ENCODE measurements around the gene ELAVL4.

ELAVL4 gene

DNA sequence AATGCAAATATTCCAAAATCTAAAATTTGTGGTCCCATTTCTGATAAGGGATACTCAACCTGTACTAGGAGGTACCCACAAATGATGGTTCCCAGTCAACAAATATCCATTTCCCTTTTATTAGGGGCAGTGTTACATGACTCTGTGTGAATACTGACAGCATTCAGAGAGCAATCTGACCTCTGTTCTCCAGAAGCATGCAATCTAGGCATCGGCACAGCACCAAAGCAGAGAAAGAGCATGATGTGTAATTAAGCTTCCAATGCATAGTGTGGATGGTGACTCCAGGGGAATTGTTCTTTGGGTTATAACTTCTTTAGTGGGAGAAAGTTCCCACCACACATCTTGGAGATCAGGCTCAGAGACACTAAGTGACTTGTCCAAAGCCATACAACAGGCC, 71.6 kb downstream of the ELAVL4 start:
- DNase-seq: no peak

DNA sequence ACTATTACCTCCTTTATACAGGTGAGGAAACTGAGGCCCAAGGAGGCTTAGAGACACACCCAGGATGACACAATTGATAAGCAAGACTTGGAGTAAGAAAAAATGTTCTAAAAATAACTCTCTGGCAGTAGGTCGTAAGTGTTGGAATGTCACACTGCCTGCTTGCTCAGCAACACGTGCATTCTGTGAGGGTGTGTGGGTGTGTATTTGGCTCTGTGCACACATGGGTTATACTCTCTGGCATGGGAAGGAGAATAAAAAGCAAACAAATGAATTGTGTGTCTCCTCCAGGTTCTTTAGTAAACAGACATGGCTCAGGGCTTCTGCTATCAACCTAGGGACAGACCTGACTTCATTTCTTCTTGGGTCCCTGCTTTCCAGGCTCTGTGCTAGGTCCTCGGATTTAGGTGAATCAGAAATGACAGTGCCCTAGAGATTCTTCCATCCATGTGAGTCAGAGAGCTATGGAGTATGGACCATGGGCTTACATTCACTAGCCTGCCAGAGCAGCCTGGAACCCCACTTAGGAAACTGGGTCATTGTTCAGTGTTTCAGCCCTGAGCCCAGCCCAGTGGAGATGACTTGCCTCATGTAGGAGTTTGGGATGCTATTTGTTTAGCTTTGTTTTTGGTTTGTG, 72.4 kb downstream of the ELAVL4 start:
- no peak for DNase-seq

DNA sequence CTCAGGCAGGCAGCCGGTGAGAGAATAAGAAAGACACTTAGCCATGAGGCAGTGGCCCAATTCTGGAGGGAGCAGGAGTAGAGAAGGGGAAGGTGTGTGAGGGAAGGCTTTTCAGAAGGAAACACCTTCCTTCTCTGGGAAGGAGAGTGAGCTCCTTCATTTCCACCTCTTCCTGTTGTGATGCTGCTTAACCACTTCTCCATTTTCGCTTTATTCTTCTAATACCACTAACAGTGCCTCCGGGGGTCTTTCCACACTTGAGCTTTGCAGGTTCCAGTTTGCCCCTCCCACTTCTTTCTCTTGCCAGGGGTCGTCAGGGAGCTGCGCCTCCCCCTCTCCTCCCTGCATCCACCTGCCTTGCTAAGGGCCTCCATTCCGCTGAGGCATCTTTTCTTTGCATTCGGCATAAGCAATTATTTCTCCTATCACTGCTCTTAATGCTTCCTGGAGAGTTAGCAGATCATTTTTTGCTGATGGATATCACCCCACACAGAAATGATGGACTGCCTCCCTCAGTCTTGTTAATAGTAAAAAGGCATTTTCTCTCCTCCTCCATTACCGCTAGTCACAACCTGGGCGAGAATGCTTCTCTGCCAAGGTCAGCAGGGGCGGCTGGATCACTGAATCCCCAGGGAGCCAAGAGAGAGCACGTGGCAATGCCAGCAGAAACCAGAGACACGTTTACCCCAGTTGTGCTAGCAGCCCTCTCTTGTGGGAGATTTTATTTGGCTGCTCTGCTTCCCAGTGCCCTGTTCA, 74.8 kb downstream of the ELAVL4 start:
- peak; percentile 56 for DNase-seq

GRCh38 chr1:50189369-50189768, 80.6 kb downstream of the ELAVL4 start:
- no peak for DNase-seq

DNA sequence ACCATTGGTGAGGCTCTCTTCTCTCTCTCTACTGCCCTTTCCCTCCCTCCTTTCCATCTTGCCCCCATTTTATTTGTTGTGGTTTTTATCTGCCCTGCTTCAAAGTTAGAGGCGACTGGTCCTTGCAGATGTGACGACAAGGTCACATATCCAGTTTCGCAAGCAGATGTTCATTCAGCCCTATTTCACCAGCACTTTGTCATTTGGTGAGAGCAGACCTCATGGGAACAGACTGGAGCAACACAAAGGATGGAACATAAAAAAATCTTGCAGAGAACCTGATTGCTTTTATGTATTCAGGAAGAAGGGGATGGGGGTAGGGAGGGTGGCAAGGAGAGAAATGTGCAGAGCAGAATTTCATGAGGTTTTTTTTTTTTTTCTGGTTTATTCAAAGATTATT, 84.3 kb downstream of the ELAVL4 start:
- DNase-seq: peak; percentile 49

GRCh38 chr1:50195205-50195604, 86.5 kb downstream of the ELAVL4 start:
- DNase-seq: no peak

DNA sequence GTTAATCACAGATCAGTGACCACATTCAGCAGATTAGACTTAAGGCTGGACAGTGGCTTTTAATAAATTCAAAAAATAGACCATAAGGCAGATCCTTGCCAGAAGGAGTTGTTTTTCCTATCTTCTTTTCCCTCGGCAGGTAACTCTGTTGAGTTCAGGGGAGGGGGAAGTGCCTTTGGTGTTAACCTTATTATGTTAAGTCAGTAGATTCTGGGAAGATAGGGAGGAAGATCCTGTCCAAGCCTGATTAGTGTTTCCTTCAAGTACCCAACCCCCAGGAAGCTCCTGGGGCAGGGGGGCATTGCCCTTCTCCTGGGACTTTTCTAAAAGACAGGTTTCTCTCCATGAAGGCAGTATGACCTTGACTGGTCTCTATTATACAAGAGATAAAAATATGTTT, 87.4 kb downstream of the ELAVL4 start:
- DNase-seq: no peak

DNA sequence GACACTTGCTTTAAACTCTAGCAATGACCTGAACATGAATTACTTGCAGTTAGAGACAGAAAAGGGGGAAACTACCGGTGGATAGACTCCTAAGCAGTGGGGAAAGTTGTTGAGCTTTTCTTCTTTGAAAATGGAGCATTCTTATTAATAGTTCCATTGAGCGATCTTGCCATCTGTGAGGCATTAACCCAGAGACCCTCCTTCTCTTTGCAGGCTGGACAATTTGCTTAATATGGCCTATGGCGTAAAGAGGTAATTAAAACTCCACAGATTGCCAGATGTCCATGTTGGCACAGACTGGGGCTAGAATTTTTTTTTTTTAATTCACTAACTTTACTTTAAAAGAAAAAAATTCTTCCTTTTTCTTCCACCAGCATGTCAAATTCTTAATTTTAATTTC, 88.5 kb downstream of the ELAVL4 start:
- DNase-seq: peak; percentile 47

GRCh38 chr1:50208315-50208714, 99.6 kb downstream of the ELAVL4 start:
- no peak for DNase-seq

DNA sequence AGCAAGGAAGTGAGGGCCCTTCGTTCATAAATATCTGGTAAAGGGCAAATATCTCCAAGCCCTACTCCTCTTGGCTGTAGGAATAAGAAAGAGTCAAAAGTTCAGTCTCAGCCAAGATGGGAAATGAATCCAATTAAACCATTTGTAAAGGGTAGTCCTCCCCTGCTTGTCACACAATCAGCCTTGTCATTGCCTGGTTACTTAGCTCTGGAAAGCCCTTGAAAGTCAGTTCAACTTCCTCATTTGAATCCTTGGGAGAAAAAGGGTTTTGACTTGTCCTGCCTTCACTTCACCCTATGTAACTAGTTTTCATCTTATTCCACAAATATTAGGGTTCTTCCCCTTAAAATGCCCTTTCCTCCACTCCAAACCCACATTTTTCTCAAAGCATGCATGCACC, 100.0 kb downstream of the ELAVL4 start:
- DNase-seq: no peak

DNA sequence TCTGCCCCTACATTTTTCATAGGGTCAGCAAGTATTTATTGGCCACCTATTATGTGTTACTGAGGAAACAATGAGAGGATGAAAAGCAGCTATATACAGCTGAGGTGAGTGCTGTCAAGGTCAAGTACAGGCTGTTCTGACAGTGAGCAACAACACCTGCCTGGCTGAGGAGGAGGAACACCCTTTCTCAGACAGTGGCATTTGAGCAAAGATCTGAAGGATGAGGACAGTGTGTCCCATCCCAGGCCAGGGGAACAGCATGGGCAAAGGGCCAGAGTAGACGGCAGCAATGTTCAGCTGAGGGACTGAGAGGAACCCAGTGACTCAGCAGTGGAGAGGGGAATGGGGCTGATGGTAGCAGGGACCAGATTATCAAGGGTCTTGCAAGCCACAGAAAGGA, 101.0 kb downstream of the ELAVL4 start:
- DNase-seq: no peak

DNA sequence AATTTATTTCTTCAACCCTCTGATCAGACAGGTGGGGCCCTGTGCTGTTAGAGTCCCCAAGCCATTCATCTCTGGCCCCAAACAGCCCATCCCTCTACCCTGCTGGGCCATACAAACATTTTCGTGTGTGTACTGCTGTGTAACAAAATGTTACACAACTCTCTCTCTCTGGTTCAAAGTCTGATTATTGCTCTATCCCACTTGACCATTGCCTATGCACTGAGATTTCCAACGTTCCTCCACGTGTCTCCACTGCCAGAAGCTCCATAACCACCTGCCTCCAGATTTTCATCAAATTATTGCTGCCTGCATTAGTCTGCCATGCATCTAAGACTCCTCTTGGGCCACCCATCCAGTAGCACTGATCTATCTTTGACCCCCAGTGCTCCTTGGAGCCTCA, 104.8 kb downstream of the ELAVL4 start:
- DNase-seq: no peak

DNA sequence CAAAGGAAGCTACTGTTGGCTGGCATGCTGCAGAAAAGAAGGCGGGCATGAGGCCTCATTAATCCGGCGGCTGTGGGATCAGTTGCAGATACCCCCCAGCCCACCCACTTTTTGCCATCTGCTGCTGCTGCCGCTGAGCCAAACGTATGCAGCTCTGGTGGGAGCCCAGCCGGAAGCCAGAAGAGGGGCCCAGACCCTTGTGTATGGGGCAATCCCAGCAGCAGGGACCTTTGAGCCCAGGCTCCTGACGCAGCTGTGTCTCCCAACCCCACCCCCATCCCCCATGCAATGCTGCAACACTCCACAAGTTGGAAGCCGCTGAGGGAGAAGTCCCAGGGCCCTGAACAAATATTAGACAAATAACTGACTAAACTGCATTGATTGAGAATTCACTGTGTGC, 106.0 kb downstream of the ELAVL4 start:
- peak; percentile 92 for DNase-seq

DNA sequence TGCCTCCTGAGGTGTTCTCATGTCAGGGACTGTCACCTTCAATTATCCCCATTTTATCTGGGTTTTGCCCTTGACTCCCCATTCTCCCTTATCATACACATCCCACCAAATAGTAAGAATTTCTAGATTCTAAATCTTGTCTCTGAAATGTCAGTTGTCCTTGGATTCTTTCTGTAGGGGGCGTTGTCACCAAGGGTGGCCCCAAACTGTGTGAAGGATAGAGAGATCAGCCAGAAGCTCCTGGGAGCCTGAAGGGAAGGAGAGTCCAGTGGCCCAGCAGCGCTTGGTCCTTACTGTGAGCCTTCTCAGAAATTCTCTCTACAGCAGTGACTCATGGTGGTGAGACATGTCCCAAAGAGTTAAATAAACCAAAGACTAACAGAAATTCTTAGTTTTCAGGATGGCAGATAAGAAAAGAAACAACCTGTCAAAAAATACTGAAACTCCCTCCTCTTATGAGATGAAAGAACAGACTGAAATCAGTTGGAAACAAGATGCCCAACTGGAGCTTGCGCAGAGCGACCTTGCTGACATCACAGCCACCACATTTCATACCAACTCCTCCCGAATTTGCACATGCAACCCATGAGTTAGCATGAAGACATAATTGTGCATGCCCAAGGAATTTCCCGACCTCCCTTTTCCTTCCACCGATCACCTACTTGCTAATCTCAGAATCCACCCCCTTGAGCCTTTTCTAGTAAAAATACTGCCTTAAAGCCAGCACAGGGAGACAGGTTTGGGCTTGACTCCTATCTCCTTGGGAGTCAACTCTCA, 109.8 kb downstream of the ELAVL4 start:
- no peak for DNase-seq

DNA sequence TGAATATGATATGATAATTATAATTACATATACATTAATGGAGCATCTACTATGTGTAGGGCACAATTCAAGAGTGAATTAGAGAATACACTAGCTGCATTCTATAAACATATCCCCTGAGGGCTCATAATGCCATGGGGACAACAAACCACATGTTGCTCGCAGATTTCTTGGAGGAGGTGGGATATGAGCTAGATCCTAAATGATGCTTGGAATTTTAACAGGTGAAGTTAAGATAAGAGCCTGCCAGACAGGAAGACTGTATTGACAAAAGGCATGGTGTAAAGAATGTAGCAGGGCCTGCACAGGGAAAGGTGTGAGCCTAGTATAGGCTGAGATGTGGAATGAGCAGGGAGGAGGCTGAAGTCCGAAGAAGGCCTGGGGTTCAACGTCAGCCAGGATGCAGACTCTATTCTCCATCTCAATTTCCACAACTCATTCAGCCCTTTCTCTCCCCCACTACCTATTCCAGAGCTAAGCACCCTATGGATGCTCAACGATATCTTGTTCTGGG, 120.2 kb downstream of the ELAVL4 start:
- no peak for DNase-seq

DNA sequence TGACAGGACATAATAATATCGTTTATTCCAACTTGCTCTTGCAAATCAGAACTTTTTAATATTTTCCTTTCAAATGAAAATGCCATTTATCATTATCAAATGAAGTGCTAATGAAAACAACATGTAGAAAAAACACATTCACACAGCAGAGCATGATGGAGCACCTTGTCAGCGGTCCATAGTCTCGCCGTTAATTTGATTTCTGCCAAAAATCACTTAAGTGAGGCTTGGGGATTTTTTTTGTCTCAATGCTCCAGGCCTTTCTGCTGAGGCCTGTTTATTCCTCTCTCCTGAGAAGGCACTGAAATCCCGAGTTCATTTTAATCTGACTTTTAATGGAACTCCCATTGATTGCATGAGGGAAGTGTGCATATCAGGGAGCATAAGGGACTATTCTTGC, 122.5 kb downstream of the ELAVL4 start:
- DNase-seq: no peak

DNA sequence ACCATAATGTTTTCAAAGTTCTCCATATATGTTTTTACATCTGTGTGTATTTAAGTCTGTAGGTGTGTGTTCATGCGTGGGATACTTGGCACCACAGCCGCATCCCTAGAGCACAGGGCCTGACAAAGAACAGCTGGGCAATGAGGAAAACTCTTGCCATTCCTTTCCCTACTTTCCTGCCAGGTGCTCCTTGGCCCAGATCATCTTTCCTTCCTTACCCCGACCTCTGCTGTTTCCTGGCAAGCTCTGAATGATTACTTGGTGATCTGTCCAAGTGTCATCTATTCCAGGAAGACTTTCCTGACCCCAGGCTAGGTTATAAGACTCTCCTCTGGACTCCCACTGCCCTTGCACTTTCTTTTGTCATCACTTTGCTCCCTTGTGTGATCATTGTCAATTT, 123.6 kb downstream of the ELAVL4 start:
- DNase-seq: no peak

DNA sequence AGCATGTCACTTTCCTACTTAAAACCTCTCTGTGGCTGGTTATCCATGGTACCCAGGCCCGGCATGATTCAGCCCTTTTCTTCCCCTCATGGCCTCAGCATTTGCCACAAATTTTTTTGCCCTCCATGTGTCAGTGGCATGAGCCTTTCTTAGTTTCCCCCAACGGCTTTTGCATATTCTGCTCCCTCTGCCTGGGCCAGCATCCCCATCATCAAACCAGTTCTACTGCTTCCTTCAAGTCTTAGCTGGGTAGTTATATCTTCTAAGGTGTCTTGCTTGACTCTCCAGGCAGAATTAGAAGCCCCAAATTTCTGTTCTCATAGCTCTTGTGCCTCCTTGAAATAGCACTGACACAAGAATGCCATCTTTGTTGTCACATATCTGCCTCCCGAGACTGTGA, 127.9 kb downstream of the ELAVL4 start:
- no peak for DNase-seq

- no peak for DNase-seq
These were observed 128.3 kb downstream of the ELAVL4 start for GRCh38 chr1:50237056-50237455.

- DNase-seq: no peak
These were observed 135.2 kb downstream of the ELAVL4 start for GRCh38 chr1:50243939-50244338.

GRCh38 chr1:50246869-50247268, 138.1 kb downstream of the ELAVL4 start:
- DNase-seq: no peak

DNA sequence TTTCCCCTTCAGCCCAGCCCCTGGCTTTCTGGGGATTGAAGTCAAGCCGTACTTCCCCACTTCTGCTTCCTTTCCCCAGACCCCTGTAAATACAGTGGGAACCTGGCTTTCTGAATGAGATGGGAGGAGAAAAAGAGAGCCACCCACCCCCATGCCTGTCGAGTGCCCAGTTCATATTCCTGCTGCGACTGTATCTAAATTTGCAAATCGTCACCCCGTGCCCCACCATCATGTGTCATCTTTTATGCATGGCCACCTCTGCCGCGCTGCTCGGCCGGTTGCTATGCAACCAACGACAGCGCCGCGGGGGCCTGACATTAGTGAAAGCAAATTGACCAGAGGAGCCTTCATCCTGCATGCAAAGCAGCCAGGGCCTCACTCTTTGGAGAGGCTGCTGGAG, 143.0 kb downstream of the ELAVL4 start:
- DNase-seq: no peak

- DNase-seq: no peak
These were observed 143.5 kb downstream of the ELAVL4 start for GRCh38 chr1:50252196-50252595.
